ENCODE measurements around the gene PDZRN4.

GRCh38 chr12:41512497-41512896 is 324.4 kb downstream of the PDZRN4 start:
- TF ChIP-seq CTCF (IDR thresholded peaks at IDR 0.05) (no peak), POLR2A (IDR thresholded peaks at IDR 0.05) (no peak)

Measured in Peyer's patch (tissue), 4 donors.